Lower leg skin (tissue), 4 donors: ENCODE data around the gene RASA4B. TPM values are rescaled to one million over a fixed set of nuclear protein-coding genes. Genes with fewer than 3 reads are reported as not detected.

Source experiments
- DNase-seq, 2 donors: peaks; one replicate each; pipeline ENCODE4 v3.0.0-alpha.2; 2019; ENCODE audit warnings: low spot score in 2 of 2
- H3K4me3 ChIP-seq: fragments of 200-600 bp; sonication (generic); 2 replicates; pipeline ENCODE4 v1.5.1; 2017; ENCODE audit warnings: mild to moderate bottlenecking, low read depth; ENCODE audit not compliant: poor library complexity, severe bottlenecking
- CTCF ChIP-seq, 3 donors: fragments of 450-650 bp; IDR thresholded peaks; one replicate each; pipeline ENCODE4 v1.5.1; 2016; ENCODE audit warnings: antibody characterized with exemption in 3 of 3, mild to moderate bottlenecking in 3 of 3, moderate library complexity in 2 of 3
- POLR2A ChIP-seq, 2 donors: fragments of 450-650 bp; IDR thresholded peaks; one replicate each; pipeline ENCODE4 v1.6.1; 2016 to 2017; ENCODE audit warnings: antibody characterized with exemption in 2 of 2, mild to moderate bottlenecking in 1 of 2, moderate library complexity in 1 of 2
- WGBS, 2 donors: methylation state at CpG; one replicate each; pipeline ENCODE4 v1.1.5; 2018; 5-methylcytosine and 5-hydroxymethylcytosine counted together
- intact Hi-C: fragments of 100-400 bp; cut with DNase I; formaldehyde crosslinking; loops from one replicate; pipeline ENCODE4 v1.15.0; 2023; ENCODE audit warnings: low total_unique reads
- total RNA-seq, 4 donors: library from RNA; depleted of rRNA; stranded (reverse); fragments of >200 nt; gene quantifications; one replicate each; pipeline ENCODE4 v1.1.0, GENCODE V29; 2016

Gene RASA4B
- total RNA-seq, 4 donors from 2014 or later = 21.6 to 28.3 (median 25.3) TPM

- intact Hi-C loops = no loop called here
- WGBS, 2 donors = 84 to 93% methylated on average over 9 to 14 of the region's 14 CpGs
- H3K4me3 ChIP-seq = no peak overlapping the region
- DNase-seq = no peak
- TF ChIP-seq POLR2A (IDR thresholded peaks at IDR 0.05) (no peak), CTCF (IDR thresholded peaks at IDR 0.05) (no peak)
These were observed 70.3 kb downstream of the RASA4B start for GRCh38 chr7:102447311-102447710.

- 95 to 96% methylated on average over 31 to 41 of the region's 41 CpGs for WGBS, 2 donors
- no peak for TF ChIP-seq CTCF (IDR thresholded peaks at IDR 0.05)
- TF ChIP-seq POLR2A (IDR thresholded peaks at IDR 0.05) = no peak
These were observed 71.0 kb downstream of the RASA4B start for GRCh38 chr7:102446387-102447156.

GRCh38 chr7:102445674-102446071 lies 71.9 kb downstream of the RASA4B start:
- intact Hi-C loops = no loop called here
- DNase-seq = no peak
- 50% methylated on average over 2 of the region's 2 CpGs for WGBS, 2 donors
- no peak overlapping the region for H3K4me3 ChIP-seq
- TF ChIP-seq CTCF (IDR thresholded peaks at IDR 0.05) = no peak
- no peak for TF ChIP-seq POLR2A (IDR thresholded peaks at IDR 0.05)

More at GRCh38 chr7:102446387-102447156, 71.0 kb downstream of the RASA4B start:
- no peak for DNase-seq
- intact Hi-C loops = no loop called here
- no peak overlapping the region for H3K4me3 ChIP-seq

- intact Hi-C loops = no loop called here
- no peak overlapping the region for H3K4me3 ChIP-seq
- 94% methylated on average over 17 of the region's 17 CpGs for WGBS, 2 donors
- DNase-seq = no peak
- no peak for TF ChIP-seq CTCF (IDR thresholded peaks at IDR 0.05)
- TF ChIP-seq POLR2A (IDR thresholded peaks at IDR 0.05) = no peak
These were observed 72.5 kb downstream of the RASA4B start for GRCh38 chr7:102444961-102445673.

GRCh38 chr7:102439963-102440795 lies 77.4 kb downstream of the RASA4B start:
- DNase-seq = no peak
- intact Hi-C loops = no loop called here
- 67 to 68% methylated on average over 17 of the region's 17 CpGs for WGBS, 2 donors
- no peak overlapping the region for H3K4me3 ChIP-seq
- TF ChIP-seq CTCF (IDR thresholded peaks at IDR 0.05) = no peak
- no peak for TF ChIP-seq POLR2A (IDR thresholded peaks at IDR 0.05)
